ENCODE measurements around the gene C16orf92. TPM values are rescaled to one million over a fixed set of nuclear protein-coding genes. Genes with fewer than 3 reads are reported as not detected.

The C16orf92 gene
- total and polyA plus RNA-seq, 2 of the 13 experiments (the other 11 are each of a cell fraction or from before 2014, with no cell fraction given), result not detected

- Histone ChIP-seq H3K27me3 (ENCODE audit: control insufficient read depth in 1 of 2, insufficient read depth in 2 of 2, low read length in 2 of 2) (peaks cover 9 to 21% of the 10 kb centered on the region in 2 experiments; a peak in 4 of 5 replicates), H3K4me2 (ENCODE audit: low read depth, low read length) (no peak overlapping the region), H3K79me2 (ENCODE audit: insufficient read depth, low read length) (no peaks in the 10 kb centered on the region), H3K9ac (ENCODE audit: insufficient read depth, low read depth, low read length) (no peak overlapping the region), H4K20me1 (ENCODE audit: insufficient read depth, low read length) (no peaks in the 10 kb centered on the region), H3K4me1 (ENCODE audit: insufficient read depth, low read length) (peaks cover 24% of the 10 kb centered on the region), H3K27ac (ENCODE audit: extremely low read length, insufficient read depth, low read length) (no peak overlapping the region), H3K36me3 (replicated peaks in 1 of 2; ENCODE audit: control insufficient read depth in 1 of 2, insufficient read depth in 2 of 2, low read length in 2 of 2) (peaks cover 0 to 3% of the 10 kb centered on the region in 2 experiments; a peak in 1 of 5 replicates), H2AFZ (ENCODE audit: low read length) (no peak overlapping the region), H3K4me3 (replicated peaks in 1 of 3; ENCODE audit: insufficient read depth in 1 of 3, low read depth in 2 of 3, low read length in 3 of 3) (no peak overlapping the region), H3K9me3 (ENCODE audit: low read length) (no peaks in the 10 kb centered on the region)
- TF ChIP-seq AGO2 (optimal IDR thresholded peaks at IDR 0.05; ENCODE audit: low read depth, low read length) (peak; percentile 74), RFX5 (IDR thresholded peaks at IDR 0.05; ENCODE audit: low read depth, low read length) (no peak), AKAP8 (CRISPR knock-in tag; IDR thresholded peaks at IDR 0.05) (peak; percentile 61; the same call in 1 of the 2 replicates), POLR2AphosphoS5 (IDR thresholded peaks at IDR 0.05; ENCODE audit: low read depth, low read length) (0 out of 2 replicates have a peak, but pooled peaks have one; percentile 17), ZNF468 (CRISPR knock-in tag; IDR thresholded peaks at IDR 0.05) (no peak), AGO1 (IDR thresholded peaks at IDR 0.05; ENCODE audit: low read depth, low read length, poor library complexity, severe bottlenecking) (peak; percentile 81)
- in situ Hi-C loops (cut with HindIII; ENCODE audit: extremely low pct_ligation_motif_present, low pct_unique_long_range_greater_than_20kb), result loop anchor here (10.0 kb wide), 1 partner anchor 142 kb away; the partner anchor contains the start of gene CDIPT
- no peak for DNase-seq (ENCODE audit: low spot score)
- ATAC-seq, result no peak
- ChIA-PET CTCF (ENCODE audit: low intra/inter-chr PET ratio, low total read pairs) (no interaction called here), POLR2A (interaction anchor here (1.1 kb wide), 1 partner anchor 25 kb away, joined by 3 read pairs; no protein-coding TSS in a partner anchor)
- no TSS peak for BruUV-seq (replicated peaks)
- intact Hi-C loops (cut with micrococcal nuclease; ENCODE audit: unreplicated experiment), result no loop called here
- FAIRE-seq, result no peak
- 94% methylated on average over 32 of the region's 34 CpGs for WGBS (ENCODE audit: low lambda C conversion rate)
Observed at GRCh38 chr16:30006659-30007377, 16.2 kb upstream of the C16orf92 start.

DNA sequence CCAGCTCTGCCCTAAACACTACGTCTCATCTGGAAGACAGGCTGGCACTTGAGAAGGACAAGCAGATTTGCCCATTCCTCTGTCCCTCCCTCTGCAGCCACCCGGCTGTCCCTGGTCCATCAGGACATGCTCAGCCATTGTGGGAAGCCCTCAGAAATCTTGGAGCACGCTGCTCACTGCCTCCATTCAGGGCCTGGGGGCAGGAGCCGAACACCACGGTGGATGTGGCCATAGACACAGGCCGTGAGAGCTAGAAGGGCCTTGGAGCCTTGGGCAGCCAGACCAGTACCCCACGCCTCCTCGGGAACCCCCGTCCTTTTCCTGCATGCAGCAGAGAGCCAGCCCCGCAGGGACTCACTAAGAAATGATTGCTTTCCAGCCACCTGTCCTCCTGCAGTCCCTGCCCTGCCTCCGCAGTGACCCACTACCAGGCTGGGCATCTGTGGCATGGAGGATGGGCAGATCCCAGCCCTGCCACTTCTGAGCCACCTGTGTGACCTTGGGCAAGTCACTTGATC, 15.6 kb upstream of the C16orf92 start:
- no TSS peak for BruUV-seq (replicated peaks)
- WGBS (ENCODE audit: low lambda C conversion rate), result 83% methylated on average over 4 of the region's 11 CpGs
- Histone ChIP-seq H2AFZ (ENCODE audit: low read length) (no peak overlapping the region), H3K27me3 (ENCODE audit: control insufficient read depth in 1 of 2, insufficient read depth in 2 of 2, low read length in 2 of 2) (peaks cover 10 to 27% of the 10 kb centered on the region in 2 experiments; a peak in 4 of 5 replicates), H3K9me3 (ENCODE audit: low read length) (no peaks in the 10 kb centered on the region), H4K20me1 (ENCODE audit: insufficient read depth, low read length) (no peaks in the 10 kb centered on the region), H3K4me2 (ENCODE audit: low read depth, low read length) (no peak overlapping the region), H3K4me1 (ENCODE audit: insufficient read depth, low read length) (peaks cover 26% of the 10 kb centered on the region), H3K36me3 (replicated peaks in 1 of 2; ENCODE audit: control insufficient read depth in 1 of 2, insufficient read depth in 2 of 2, low read length in 2 of 2) (peaks cover 0 to 3% of the 10 kb centered on the region in 2 experiments; a peak in 1 of 5 replicates), H3K27ac (ENCODE audit: extremely low read length, insufficient read depth, low read length) (no peak overlapping the region), H3K79me2 (ENCODE audit: insufficient read depth, low read length) (no peaks in the 10 kb centered on the region), H3K4me3 (replicated peaks in 1 of 3; ENCODE audit: insufficient read depth in 1 of 3, low read depth in 2 of 3, low read length in 3 of 3) (no peak overlapping the region), H3K9ac (ENCODE audit: insufficient read depth, low read depth, low read length) (no peak overlapping the region)
- POLR2A ChIA-PET, result interaction anchor here (1.1 kb wide), 2 partner anchors 25 to 106 kb away, joined by 3 read pairs; no protein-coding TSS in a partner anchor
- intact Hi-C loops (cut with micrococcal nuclease; ENCODE audit: unreplicated experiment), result no loop called here
- CTCF ChIA-PET (ENCODE audit: low intra/inter-chr PET ratio, low total read pairs), result no interaction called here
- no peak for FAIRE-seq
- no peak for ATAC-seq
- in situ Hi-C loops (cut with HindIII; ENCODE audit: extremely low pct_ligation_motif_present, low pct_unique_long_range_greater_than_20kb), result loop anchor here (10.0 kb wide), 1 partner anchor 143 kb away; the partner anchor contains the start of gene CDIPT
- no peak for DNase-seq (ENCODE audit: low spot score)
- TF ChIP-seq, protein P1, sequence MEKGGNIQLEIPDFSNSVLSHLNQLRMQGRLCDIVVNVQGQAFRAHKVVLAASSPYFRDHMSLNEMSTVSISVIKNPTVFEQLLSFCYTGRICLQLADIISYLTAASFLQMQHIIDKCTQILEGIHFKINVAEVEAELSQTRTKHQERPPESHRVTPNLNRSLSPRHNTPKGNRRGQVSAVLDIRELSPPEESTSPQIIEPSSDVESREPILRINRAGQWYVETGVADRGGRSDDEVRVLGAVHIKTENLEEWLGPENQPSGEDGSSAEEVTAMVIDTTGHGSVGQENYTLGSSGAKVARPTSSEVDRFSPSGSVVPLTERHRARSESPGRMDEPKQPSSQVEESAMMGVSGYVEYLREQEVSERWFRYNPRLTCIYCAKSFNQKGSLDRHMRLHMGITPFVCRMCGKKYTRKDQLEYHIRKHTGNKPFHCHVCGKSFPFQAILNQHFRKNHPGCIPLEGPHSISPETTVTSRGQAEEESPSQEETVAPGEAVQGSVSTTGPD (CRISPR knock-in tag; IDR thresholded peaks at IDR 0.05), result no peak
- no peak for TF ChIP-seq SCMH1 (CRISPR knock-in tag; IDR thresholded peaks at IDR 0.05; ENCODE audit: borderline replicate concordance)
- TF ChIP-seq AKAP8 (CRISPR knock-in tag; IDR thresholded peaks at IDR 0.05), result peak; percentile 48; the same call in 1 of the 2 replicates
- peak; percentile 32 for TF ChIP-seq TAF15 (IDR thresholded peaks at IDR 0.05; ENCODE audit: low read depth, low read length, poor library complexity, severe bottlenecking)
- TF ChIP-seq CBFB (CRISPR knock-in tag; IDR thresholded peaks at IDR 0.05), result no peak
- TF ChIP-seq HNF4A (CRISPR knock-in tag; IDR thresholded peaks at IDR 0.05), result no peak
- TF ChIP-seq TBX3 (IDR thresholded peaks at IDR 0.05; ENCODE audit: borderline replicate concordance), result no peak
- TF ChIP-seq NR2F2 (IDR thresholded peaks at IDR 0.05; ENCODE audit: borderline replicate concordance, low read depth), result no peak
- no peak for TF ChIP-seq ZNF841 (CRISPR knock-in tag; IDR thresholded peaks at IDR 0.05; ENCODE audit: borderline replicate concordance)
- TF ChIP-seq, protein P2, sequence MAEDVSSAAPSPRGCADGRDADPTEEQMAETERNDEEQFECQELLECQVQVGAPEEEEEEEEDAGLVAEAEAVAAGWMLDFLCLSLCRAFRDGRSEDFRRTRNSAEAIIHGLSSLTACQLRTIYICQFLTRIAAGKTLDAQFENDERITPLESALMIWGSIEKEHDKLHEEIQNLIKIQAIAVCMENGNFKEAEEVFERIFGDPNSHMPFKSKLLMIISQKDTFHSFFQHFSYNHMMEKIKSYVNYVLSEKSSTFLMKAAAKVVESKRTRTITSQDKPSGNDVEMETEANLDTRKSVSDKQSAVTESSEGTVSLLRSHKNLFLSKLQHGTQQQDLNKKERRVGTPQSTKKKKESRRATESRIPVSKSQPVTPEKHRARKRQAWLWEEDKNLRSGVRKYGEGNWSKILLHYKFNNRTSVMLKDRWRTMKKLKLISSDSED (CRISPR knock-in tag; IDR thresholded peaks at IDR 0.05), result no peak
